Kidney (tissue), 14 donors: ENCODE results near the gene GC. TPM values are rescaled to one million over a fixed set of nuclear protein-coding genes. Genes with fewer than 3 reads are reported as not detected.

Source experiments
- DNase-seq, 5 donors: peaks; one replicate each; pipeline ENCODE4 v3.0.0-alpha.2; 2013 to 2020
- FAIRE-seq: peaks from 2 replicates; lab custom pipeline; 2012; peaks lifted over from hg19 to GRCh38; lab: Jason Lieb, UNC
- H3K27ac ChIP-seq, 2 donors: one replicate each; pipeline ENCODE4 v1.7.0; 2013; ENCODE audit warnings: low read depth in 2 of 2, low read length in 2 of 2, inconsistent platforms in 1 of 2
- H3K27me3 ChIP-seq: one replicate; pipeline ENCODE4 v1.7.1; 2013; ENCODE audit warnings: low read length, inconsistent platforms; ENCODE audit not compliant: control insufficient read depth, insufficient read depth
- H3K36me3 ChIP-seq, 3 donors: one replicate each; pipeline versions ENCODE4 v1.7.0 to v1.7.1; 2013; ENCODE audit warnings: low read length in 3 of 3, control low read depth in 1 of 3, inconsistent platforms in 1 of 3; ENCODE audit not compliant: insufficient read depth in 3 of 3, control insufficient read depth in 2 of 3
- H3K4me1 ChIP-seq, 3 donors: one replicate each; pipeline versions ENCODE4 v1.7.0 to v1.7.1; 2013; ENCODE audit warnings: low read length in 3 of 3, inconsistent platforms in 1 of 3, low read depth in 1 of 3; ENCODE audit not compliant: control insufficient read depth in 2 of 3, insufficient read depth in 2 of 3
- H3K4me3 ChIP-seq, 3 donors: one replicate each; pipeline versions ENCODE4 v1.7.0 to v1.8.1; 2013; ENCODE audit warnings: low read length in 3 of 3, control low read depth in 1 of 3, inconsistent platforms in 1 of 3
- H3K9ac ChIP-seq, 3 donors: one replicate each; pipeline versions ENCODE4 v1.7.0 to v1.7.1; 2013; ENCODE audit warnings: low read length in 3 of 3, control low read depth in 1 of 3, inconsistent platforms in 1 of 3
- H3K9me3 ChIP-seq, 3 donors: one replicate each; pipeline versions ENCODE4 v1.7.0 to v1.7.1; 2013; ENCODE audit warnings: low read length in 3 of 3, control low read depth in 1 of 3, inconsistent platforms in 1 of 3; ENCODE audit not compliant: control insufficient read depth in 2 of 3, insufficient read depth in 1 of 3
- intact Hi-C: fragments of 100-400 bp; cut with DNase I; formaldehyde crosslinking; loops from one replicate; pipeline ENCODE4 v1.11.1; 2022
- polyA plus RNA-seq: library from polyadenylated mRNA; stranded (reverse); fragments of 350-450 nt; fragmentation: Illumina TruSeq; extraction: RNeasy Lipid Tissue Mini Kit (QIAGEN cat#74804); gene quantifications from one replicate; pipeline ENCODE4 v1.2.3, GENCODE V29; 2014; ENCODE audit warnings: low read depth, low replicate concordance; ENCODE audit not compliant: insufficient read depth
- total RNA-seq: library from RNA; stranded (reverse); fragmentation: NEBNext Ultra II Directional; extraction: Animal tissue kit (Norgen Biotek cat#: 25700); gene quantifications from one replicate; pipeline ENCODE4 v1.2.1, GENCODE V29; 2021
- TF ChIP-seq, protein P1 (sequence below): IDR thresholded peaks from 3 replicates; pipeline ENCODE4 v1.5.1; 2012; ENCODE audit warnings: mild to moderate bottlenecking, moderate library complexity, borderline replicate concordance; ENCODE audit not compliant: insufficient read depth; ENCODE audit errors: extremely low read depth
- donor health status: control.
- donor health status: control.
- donor health status: control.
- donor health status: control.
- donor health status: control.
- donor health status: DM: yes; HTN: yes; CAD: no.
- donor health status: Normal renal cell carcinoma (clear cell type).

The GC gene
- total and polyA plus RNA-seq, 2 donors from 2014 or later = 0.69 to 1.8 TPM

DNA sequence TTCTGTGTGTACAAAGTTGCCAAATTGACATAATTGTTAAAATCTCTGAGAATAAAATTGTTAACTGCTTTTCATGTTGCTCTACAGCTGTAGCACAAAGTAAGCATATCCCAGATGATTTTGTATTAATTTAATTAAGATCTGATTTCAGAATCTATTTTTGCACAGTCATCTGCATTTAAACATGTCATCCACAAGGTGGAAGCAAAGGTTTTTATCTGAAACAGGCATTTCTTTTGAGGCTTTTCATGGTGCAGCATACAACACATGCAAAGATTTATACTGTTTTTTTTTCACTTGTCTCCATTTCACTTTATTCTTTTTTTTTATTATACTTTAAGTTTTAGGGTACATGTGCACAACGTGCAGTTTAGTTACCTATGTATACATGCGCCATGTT lies 51.2 kb downstream of the GC start:
- Histone ChIP-seq H3K9me3 (no peaks in the 10 kb centered on the region), H3K9ac (no peak overlapping the region)

DNA sequence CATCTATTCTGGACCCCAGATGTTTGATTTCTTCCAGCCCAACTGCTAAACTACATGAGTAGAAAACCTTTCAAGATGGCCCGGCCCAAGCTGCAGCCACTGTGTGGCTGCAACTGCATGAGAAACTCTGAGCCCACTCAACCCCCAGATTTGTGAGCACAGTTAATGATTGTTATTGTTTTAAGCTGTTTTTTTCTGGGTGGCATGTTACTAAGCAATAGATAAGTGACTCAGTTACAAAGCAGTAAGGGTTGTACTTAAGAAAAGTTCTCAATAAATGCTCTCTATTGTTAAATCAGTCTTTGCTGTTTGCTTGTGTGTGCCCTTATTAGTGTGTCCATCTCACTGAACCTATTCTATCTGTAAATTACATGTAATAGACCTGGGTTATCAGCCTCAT lies 51.8 kb downstream of the GC start:
- TF ChIP-seq, protein P1, sequence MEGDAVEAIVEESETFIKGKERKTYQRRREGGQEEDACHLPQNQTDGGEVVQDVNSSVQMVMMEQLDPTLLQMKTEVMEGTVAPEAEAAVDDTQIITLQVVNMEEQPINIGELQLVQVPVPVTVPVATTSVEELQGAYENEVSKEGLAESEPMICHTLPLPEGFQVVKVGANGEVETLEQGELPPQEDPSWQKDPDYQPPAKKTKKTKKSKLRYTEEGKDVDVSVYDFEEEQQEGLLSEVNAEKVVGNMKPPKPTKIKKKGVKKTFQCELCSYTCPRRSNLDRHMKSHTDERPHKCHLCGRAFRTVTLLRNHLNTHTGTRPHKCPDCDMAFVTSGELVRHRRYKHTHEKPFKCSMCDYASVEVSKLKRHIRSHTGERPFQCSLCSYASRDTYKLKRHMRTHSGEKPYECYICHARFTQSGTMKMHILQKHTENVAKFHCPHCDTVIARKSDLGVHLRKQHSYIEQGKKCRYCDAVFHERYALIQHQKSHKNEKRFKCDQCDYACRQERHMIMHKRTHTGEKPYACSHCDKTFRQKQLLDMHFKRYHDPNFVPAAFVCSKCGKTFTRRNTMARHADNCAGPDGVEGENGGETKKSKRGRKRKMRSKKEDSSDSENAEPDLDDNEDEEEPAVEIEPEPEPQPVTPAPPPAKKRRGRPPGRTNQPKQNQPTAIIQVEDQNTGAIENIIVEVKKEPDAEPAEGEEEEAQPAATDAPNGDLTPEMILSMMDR = no peak
- no peaks in the 10 kb centered on the region for H3K36me3 ChIP-seq
- H3K27me3 ChIP-seq = no peaks in the 10 kb centered on the region
- H3K27ac ChIP-seq = no peak overlapping the region
- intact Hi-C loops = no loop called here
- H3K9me3 ChIP-seq = no peaks in the 10 kb centered on the region
- H3K4me1 ChIP-seq = no peaks in the 10 kb centered on the region
- H3K9ac ChIP-seq = no peak overlapping the region
- DNase-seq (peak in 2 of 5 donors; percentile 8 to 15), FAIRE-seq (no peak)
- H3K4me3 ChIP-seq = no peak overlapping the region

More for the DNA sequence above, 51.2 kb downstream of the GC start:
- no peaks in the 10 kb centered on the region for H3K27me3 ChIP-seq
- no peak overlapping the region for H3K27ac ChIP-seq
- H3K4me3 ChIP-seq = no peak overlapping the region
- no peaks in the 10 kb centered on the region for H3K4me1 ChIP-seq
- H3K36me3 ChIP-seq = no peaks in the 10 kb centered on the region
- intact Hi-C loops = no loop called here
- TF ChIP-seq, protein P1 = peak; percentile 30
- FAIRE-seq = peak; percentile 64
- DNase-seq = peak in 2 of 5 donors; percentile 49 to 60

DNA sequence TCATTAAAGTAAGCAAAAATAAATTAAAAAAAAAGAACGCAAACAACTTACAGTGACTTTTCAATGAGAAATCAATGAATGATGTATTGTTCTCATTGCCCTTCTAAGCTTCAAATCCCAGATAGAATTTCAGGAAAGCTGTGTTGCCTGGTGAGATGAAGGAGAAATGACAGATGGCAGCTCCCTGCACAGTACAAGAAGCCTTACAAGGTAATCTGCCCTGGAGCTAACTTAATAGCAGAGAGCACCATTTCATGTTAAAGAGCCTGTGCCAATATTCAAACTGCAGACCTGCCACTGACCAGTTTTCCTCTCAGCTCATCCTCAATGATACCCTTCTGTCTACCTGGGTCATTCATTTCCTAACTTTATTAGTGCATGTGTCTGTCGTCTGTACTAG lies 54.0 kb downstream of the GC start:
- H3K4me1 ChIP-seq = no peaks in the 10 kb centered on the region
- no peak overlapping the region for H3K9ac ChIP-seq
- H3K27me3 ChIP-seq = no peaks in the 10 kb centered on the region
- H3K9me3 ChIP-seq = no peaks in the 10 kb centered on the region
- TF ChIP-seq, protein P1 = no peak
- H3K4me3 ChIP-seq = no peak overlapping the region
- FAIRE-seq = no peak
- no peaks in the 10 kb centered on the region for H3K36me3 ChIP-seq
- DNase-seq = no peak
- no peak overlapping the region for H3K27ac ChIP-seq
- intact Hi-C loops = no loop called here

DNA sequence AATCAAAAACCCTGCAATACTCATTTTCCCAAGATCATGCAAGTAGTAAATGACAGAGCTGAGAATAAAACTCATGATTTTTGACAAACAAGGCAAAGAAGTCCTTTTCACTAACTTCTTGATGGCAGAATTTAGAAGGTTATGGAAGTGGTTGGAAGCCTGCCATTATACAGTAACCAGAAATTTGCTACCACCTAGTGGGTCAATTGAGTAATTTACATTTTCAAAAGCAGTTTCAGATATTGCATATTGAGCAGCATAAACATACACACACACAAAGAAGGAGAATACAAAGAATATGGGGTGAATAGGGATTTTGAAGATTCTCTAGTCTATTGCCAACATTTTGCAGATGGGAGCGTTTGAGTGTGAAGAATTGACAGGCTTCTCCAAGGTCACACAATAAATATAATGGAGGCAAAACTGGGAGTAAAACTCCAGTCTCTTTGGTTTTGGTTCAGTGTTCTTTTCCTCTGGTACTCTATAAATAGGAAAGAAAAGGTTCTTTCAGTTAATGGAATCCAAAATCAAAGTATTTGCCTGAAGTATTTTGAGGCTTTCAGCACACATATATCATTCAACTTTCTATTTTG lies 70.2 kb downstream of the GC start:
- Histone ChIP-seq H3K27ac (no peak overlapping the region), H3K4me1 (no peaks in the 10 kb centered on the region), H3K36me3 (no peaks in the 10 kb centered on the region), H3K4me3 (no peak overlapping the region), H3K27me3 (no peaks in the 10 kb centered on the region), H3K9me3 (no peaks in the 10 kb centered on the region), H3K9ac (no peak overlapping the region)
- DNase-seq (peak in 2 of 5 donors; percentile 55 to 68), FAIRE-seq (peak; percentile 68)
- intact Hi-C loops = no loop called here
- TF ChIP-seq, protein P1 = peak; percentile 60
